GM12864 (cell line): Measurements from ENCODE around the gene SORBS1.

Experiments used
- DNase-seq: peaks from one replicate; pipeline ENCODE4 v3.0.0-alpha.2; 2011; ENCODE audit warnings: low read depth
- H3K4me3 ChIP-seq: 2 replicates; pipeline ENCODE4 v1.5.1; 2011; ENCODE audit warnings: mild to moderate bottlenecking, low read depth, low read length, control low read depth
- CTCF ChIP-seq: IDR thresholded peaks from 2 replicates; pipeline ENCODE4 v1.5.1; 2011; ENCODE audit warnings: low read depth, mild to moderate bottlenecking, moderate library complexity, low read length, control low read depth, inconsistent platforms; ENCODE audit errors: missing control alignments

The SORBS1 gene

DNA sequence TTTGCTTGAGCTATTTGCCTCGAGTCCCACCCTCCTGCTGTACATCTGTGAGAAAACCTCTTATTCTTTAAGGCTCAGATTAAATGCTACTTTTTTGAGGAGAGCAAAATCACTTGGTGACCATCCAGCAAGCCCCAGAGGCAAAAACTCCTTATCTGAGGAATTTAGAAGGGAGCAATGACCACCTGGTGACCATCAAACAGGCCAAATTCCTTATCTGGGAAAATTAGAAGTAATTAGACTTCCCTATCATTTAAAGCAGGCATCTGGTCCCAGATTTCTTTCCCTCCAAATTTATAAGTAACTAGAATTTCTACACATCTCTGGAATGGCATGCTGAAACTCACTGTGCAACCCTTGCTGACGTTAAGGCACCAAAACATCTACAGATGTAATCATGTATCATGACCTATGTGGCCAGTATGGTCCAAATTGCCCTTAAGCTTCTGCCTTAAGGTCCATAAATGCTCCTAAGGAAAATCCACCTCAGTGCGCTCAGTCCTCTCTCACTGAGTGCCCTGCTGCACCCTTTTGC lies 229.5 kb downstream of the SORBS1 start:
- no peak for TF ChIP-seq CTCF
- H3K4me3 ChIP-seq, result no peak overlapping the region
- DNase-seq, result no peak

GRCh38 chr10:95330966-95331453 lies 230.2 kb downstream of the SORBS1 start:
- DNase-seq, result no peak
- H3K4me3 ChIP-seq, result no peak overlapping the region
- no peak for TF ChIP-seq CTCF

DNA sequence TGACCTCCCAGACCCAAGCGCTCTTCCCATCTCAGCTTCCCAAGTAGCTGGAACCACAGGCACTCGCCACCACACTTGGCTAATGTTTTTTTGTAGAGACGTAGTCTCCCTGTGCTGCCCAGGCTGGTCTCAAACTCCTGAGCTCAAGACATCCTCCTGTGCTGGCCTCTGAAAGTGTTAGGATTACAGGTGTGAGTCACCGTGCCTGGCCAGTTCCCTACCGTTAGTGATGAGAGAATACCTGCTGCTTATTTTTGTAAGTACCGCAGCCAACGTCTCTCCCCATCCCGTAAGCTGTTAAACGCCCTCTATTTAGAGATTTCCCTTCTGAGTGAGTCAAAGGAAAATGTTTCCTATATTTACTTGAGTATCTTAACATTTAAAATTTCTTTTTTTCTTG lies 231.9 kb downstream of the SORBS1 start:
- no peak for DNase-seq
- no peak overlapping the region for H3K4me3 ChIP-seq
- TF ChIP-seq CTCF, result no peak

- no peak for TF ChIP-seq CTCF
- DNase-seq, result no peak
- H3K4me3 ChIP-seq, result no peak overlapping the region
Measured at GRCh38 chr10:95328013-95328412, 233.2 kb downstream of the SORBS1 start.

GRCh38 chr10:95327367-95327766 lies 233.8 kb downstream of the SORBS1 start:
- TF ChIP-seq CTCF, result no peak
- H3K4me3 ChIP-seq, result no peak overlapping the region
- DNase-seq, result no peak

DNA sequence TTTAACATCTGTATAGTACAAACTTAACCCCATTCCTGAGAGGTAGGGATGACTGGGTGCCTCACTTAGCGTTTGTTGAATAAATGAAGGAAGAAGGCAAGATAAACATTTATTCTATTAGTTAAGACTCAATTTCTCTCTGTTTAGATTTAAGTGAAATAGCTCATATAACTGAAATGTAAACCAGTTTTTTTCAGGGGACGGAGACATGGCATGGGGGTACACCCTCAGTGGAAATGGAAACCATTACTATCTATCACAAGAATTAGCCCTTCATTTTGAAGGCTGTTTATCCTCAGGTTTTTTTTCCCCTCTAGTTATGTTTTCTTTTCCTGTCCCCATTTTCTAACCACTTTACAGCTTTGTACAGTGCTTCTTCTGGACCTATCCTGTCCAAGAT lies 234.8 kb downstream of the SORBS1 start:
- no peak overlapping the region for H3K4me3 ChIP-seq
- no peak for DNase-seq
- TF ChIP-seq CTCF, result no peak

- DNase-seq, result no peak
- no peak overlapping the region for H3K4me3 ChIP-seq
- TF ChIP-seq CTCF, result no peak
Measured at GRCh38 chr10:95325863-95326262, 235.3 kb downstream of the SORBS1 start.
